T-helper 17 cell (primary cell): ENCODE measurements around the gene ANKRD28. TPM values are rescaled to one million over a fixed set of nuclear protein-coding genes. Genes with fewer than 3 reads are reported as not detected.
A peak's percentile ranks its signal among the peaks of the same experiment; 100 is the strongest.

Experiments used
- ATAC-seq: fragments of 150-1000 bp; cut with Tn5 transposase; 2 replicates; pipeline ENCODE4 v1.10.0; 2021; ENCODE audit warnings: mild to moderate bottlenecking, moderate library complexity
- DNase-seq, 3 donors: peaks; one replicate each; pipeline versions ENCODE4 v3.0.0 to v3.0.0-alpha.2; 2020 to 2021
- H3K9me3 ChIP-seq: one replicate; pipeline ENCODE4 v1.7.0; 2013; ENCODE audit warnings: low read length, mild to moderate bottlenecking; ENCODE audit not compliant: control insufficient read depth, poor library complexity, severe bottlenecking
- H3K27ac Mint-ChIP-seq: one replicate; pipeline ENCODE4 v1.8.0; 2022; ENCODE audit warnings: mild to moderate bottlenecking, moderate library complexity, mixed read lengths
- H3K27me3 Mint-ChIP-seq: one replicate; pipeline ENCODE4 v1.8.0; 2022; ENCODE audit warnings: mixed read lengths
- H3K36me3 Mint-ChIP-seq: one replicate; pipeline ENCODE4 v1.8.0; 2022; ENCODE audit warnings: low read depth, mixed read lengths
- H3K4me1 Mint-ChIP-seq: one replicate; pipeline ENCODE4 v1.8.0; 2022; ENCODE audit warnings: mild to moderate bottlenecking, mixed read lengths
- H3K4me3 Mint-ChIP-seq: one replicate; pipeline ENCODE4 v1.8.0; 2022; ENCODE audit warnings: mild to moderate bottlenecking, moderate library complexity, mixed read lengths
- total RNA-seq, 4 donors: library from RNA in 2 of 4; stranded (reverse) in 2 of 4; gene quantifications; one replicate each; pipeline ENCODE4 v1.2.3 and lab custom pipeline; 2022 to 2026

Gene ANKRD28
- total RNA-seq, 2 donors from 2014 or later = 86.2 to 105 TPM

GRCh38 chr3:15798533-15799245 is 910 bp upstream of the ANKRD28 start:
- Mint-ChIP-seq H3K4me1 (peaks cover 42% of the 10 kb centered on the region), H3K4me3 (peak overlapping the region; percentile 41), H3K27ac (peak overlapping the region; percentile 98), H3K36me3 (no peaks in the 10 kb centered on the region), H3K27me3 (no peaks in the 10 kb centered on the region)
- no peak for ATAC-seq
- H3K9me3 ChIP-seq = no peaks in the 10 kb centered on the region
- DNase-seq = no peak

- peaks cover 47% of the 10 kb centered on the region for H3K4me1 Mint-ChIP-seq
- H3K4me3 Mint-ChIP-seq = peak overlapping the region; percentile 94
Measured at GRCh38 chr3:15796771-15797641, 773 bp downstream of the ANKRD28 start.

GRCh38 chr3:15796331-15796730 is 1.4 kb downstream of the ANKRD28 start:
- peaks cover 47% of the 10 kb centered on the region for H3K4me1 Mint-ChIP-seq
- H3K27ac Mint-ChIP-seq = peak overlapping the region; percentile 98

More at GRCh38 chr3:15796771-15797641, 773 bp downstream of the ANKRD28 start:
- no peak for DNase-seq
- H3K9me3 ChIP-seq = no peaks in the 10 kb centered on the region
- Mint-ChIP-seq H3K27ac (peak overlapping the region; percentile 98), H3K36me3 (peaks cover 3% of the 10 kb centered on the region), H3K27me3 (no peaks in the 10 kb centered on the region)
- peak; percentile 36 for ATAC-seq

GRCh38 chr3:15795651-15796308 is 2.0 kb downstream of the ANKRD28 start:
- H3K4me3 Mint-ChIP-seq = peak overlapping the region; percentile 94
- ATAC-seq (peak; percentile 39), DNase-seq (no peak)
- no peaks in the 10 kb centered on the region for H3K27me3 Mint-ChIP-seq
- H3K9me3 ChIP-seq = no peaks in the 10 kb centered on the region
- H3K27ac Mint-ChIP-seq = peak overlapping the region; percentile 98
- H3K4me1 Mint-ChIP-seq = peaks cover 46% of the 10 kb centered on the region
- H3K36me3 Mint-ChIP-seq = peaks cover 3% of the 10 kb centered on the region

More at GRCh38 chr3:15796331-15796730, 1.4 kb downstream of the ANKRD28 start:
- ATAC-seq = no peak
- no peaks in the 10 kb centered on the region for H3K9me3 ChIP-seq
- Mint-ChIP-seq H3K36me3 (peaks cover 3% of the 10 kb centered on the region), H3K27me3 (no peaks in the 10 kb centered on the region), H3K4me3 (peak overlapping the region; percentile 94)
- no peak for DNase-seq

GRCh38 chr3:15794842-15795650 is 2.7 kb downstream of the ANKRD28 start:
- H3K9me3 ChIP-seq = no peaks in the 10 kb centered on the region
- Mint-ChIP-seq H3K4me3 (peak overlapping the region; percentile 81), H3K36me3 (peaks cover 3% of the 10 kb centered on the region), H3K27me3 (no peaks in the 10 kb centered on the region), H3K4me1 (peaks cover 45% of the 10 kb centered on the region), H3K27ac (peak overlapping the region; percentile 98)
- no peak for ATAC-seq
- no peak for DNase-seq

- peak overlapping the region; percentile 98 for H3K27ac Mint-ChIP-seq
- no peaks in the 10 kb centered on the region for H3K9me3 ChIP-seq
- no peak for DNase-seq
- peaks cover 46% of the 10 kb centered on the region for H3K4me1 Mint-ChIP-seq
- H3K4me3 Mint-ChIP-seq = peak overlapping the region; percentile 81
- peak; percentile 74 for ATAC-seq
- H3K36me3 Mint-ChIP-seq = peaks cover 7% of the 10 kb centered on the region
- H3K27me3 Mint-ChIP-seq = no peaks in the 10 kb centered on the region
Measured at GRCh38 chr3:15794303-15794771, 3.4 kb downstream of the ANKRD28 start.

GRCh38 chr3:15791525-15791924 is 6.3 kb downstream of the ANKRD28 start:
- Mint-ChIP-seq H3K27me3 (no peaks in the 10 kb centered on the region), H3K4me3 (peak overlapping the region; percentile 53), H3K27ac (peak overlapping the region; percentile 98), H3K4me1 (peaks cover 36% of the 10 kb centered on the region), H3K36me3 (peaks cover 7% of the 10 kb centered on the region)
- DNase-seq = no peak
- ATAC-seq = no peak
- no peaks in the 10 kb centered on the region for H3K9me3 ChIP-seq

GRCh38 chr3:15787941-15788340 is 9.8 kb downstream of the ANKRD28 start:
- no peaks in the 10 kb centered on the region for H3K27me3 Mint-ChIP-seq
- H3K36me3 Mint-ChIP-seq = peaks cover 20% of the 10 kb centered on the region
- no peak for DNase-seq
- H3K4me1 Mint-ChIP-seq = peaks cover 51% of the 10 kb centered on the region
- no peak for ATAC-seq
- H3K9me3 ChIP-seq = no peaks in the 10 kb centered on the region
- peak overlapping the region; percentile 69 for H3K27ac Mint-ChIP-seq
- no peak overlapping the region for H3K4me3 Mint-ChIP-seq

- ATAC-seq (no peak), DNase-seq (no peak)
- Mint-ChIP-seq H3K4me1 (peaks cover 55% of the 10 kb centered on the region), H3K27ac (peak overlapping the region; percentile 69), H3K36me3 (peaks cover 20% of the 10 kb centered on the region), H3K27me3 (no peaks in the 10 kb centered on the region), H3K4me3 (no peak overlapping the region)
- no peaks in the 10 kb centered on the region for H3K9me3 ChIP-seq
Measured at GRCh38 chr3:15787526-15787925, 10.3 kb downstream of the ANKRD28 start.

- Mint-ChIP-seq H3K27me3 (no peaks in the 10 kb centered on the region), H3K36me3 (peaks cover 14% of the 10 kb centered on the region), H3K27ac (peak overlapping the region; percentile 74), H3K4me3 (no peak overlapping the region), H3K4me1 (peaks cover 49% of the 10 kb centered on the region)
- DNase-seq (no peak), ATAC-seq (no peak)
- no peaks in the 10 kb centered on the region for H3K9me3 ChIP-seq
Measured at GRCh38 chr3:15783361-15783969, 14.3 kb downstream of the ANKRD28 start.

- Mint-ChIP-seq H3K4me3 (peak overlapping the region; percentile 7), H3K27ac (no peak overlapping the region)
Measured at GRCh38 chr3:15782429-15782828, 15.3 kb downstream of the ANKRD28 start.

More at GRCh38 chr3:15782429-15782828, 15.3 kb downstream of the ANKRD28 start:
- H3K4me1 Mint-ChIP-seq = peaks cover 51% of the 10 kb centered on the region
- H3K9me3 ChIP-seq = no peaks in the 10 kb centered on the region
- peaks cover 14% of the 10 kb centered on the region for H3K36me3 Mint-ChIP-seq
- H3K27me3 Mint-ChIP-seq = no peaks in the 10 kb centered on the region
- no peak for ATAC-seq
- DNase-seq = no peak
